GM12891 (cell line): Measurements from ENCODE around the gene OR4D1.

Experiments used
- POLR2A ChIP-seq: IDR thresholded peaks from 2 replicates; pipeline ENCODE4 v1.6.1; 2011; ENCODE audit warnings: low read depth, low read length, control low read depth
- SPI1 ChIP-seq: IDR thresholded peaks from 2 replicates; pipeline ENCODE4 v1.6.1; 2011; ENCODE audit warnings: low read depth, low read length, control low read depth
- TAF1 ChIP-seq: IDR thresholded peaks from 2 replicates; pipeline ENCODE4 v1.6.1; 2011; ENCODE audit warnings: low read depth, low read length, control low read depth

GRCh38 chr17:58176200-58176599 is 28.0 kb downstream of the OR4D1 start:
- TF ChIP-seq TAF1, result no peak
- TF ChIP-seq SPI1, result no peak
- no peak for TF ChIP-seq POLR2A
